GM19043 (cell line): ENCODE data around the gene MYL11.
"Not testable (repeated sequence)": the region's sequence is repeated elsewhere in the genome, so short reads cannot be mapped to it uniquely, and the experiment has no call there.

Source experiments
- ATAC-seq: cut with Tn5 transposase; IDR thresholded peaks from one replicate; pipeline ENCODE4 v1.9.1; 2021; ENCODE audit warnings: low read depth; ENCODE audit not compliant: unreplicated experiment

The MYL11 gene

GRCh38 chr16:30394592-30395154 is 20.1 kb downstream of the MYL11 start:
- peak; percentile 13 for ATAC-seq

- ATAC-seq = peak; percentile 57
These were observed 20.8 kb downstream of the MYL11 start, which contains the start of gene ZNF48 for GRCh38 chr16:30395155-30395991. Gene ZNF48 (plus strand): TSS chr16:30395420. CDS start chr16:30395795, 375 bp downstream.

- ATAC-seq = no peak
These were observed 21.5 kb downstream of the MYL11 start for GRCh38 chr16:30395992-30396585.

GRCh38 chr16:30396627-30397026 is 22.0 kb downstream of the MYL11 start:
- ATAC-seq = not testable (repeated sequence)

GRCh38 chr16:30397056-30397455 is 22.5 kb downstream of the MYL11 start:
- no peak for ATAC-seq

- no peak for ATAC-seq
These were observed 23.4 kb downstream of the MYL11 start for GRCh38 chr16:30397776-30398660.

- no peak for ATAC-seq
These were observed 24.2 kb downstream of the MYL11 start for GRCh38 chr16:30398661-30399434.

GRCh38 chr16:30399435-30400186 is 25.0 kb downstream of the MYL11 start:
- no peak for ATAC-seq

GRCh38 chr16:30401768-30402425 is 27.3 kb downstream of the MYL11 start:
- no peak for ATAC-seq

GRCh38 chr16:30406795-30407101 is 32.1 kb downstream of the MYL11 start:
- no peak for ATAC-seq

GRCh38 chr16:30407102-30407803 is 32.7 kb downstream of the MYL11 start, which contains the start of gene ZNF771:
Gene ZNF771 (plus strand): TSS chr16:30407606. CDS start chr16:30408054, 448 bp downstream.
- peak; percentile 62 for ATAC-seq

GRCh38 chr16:30407804-30408534 is 33.4 kb downstream of the MYL11 start:
- no peak for ATAC-seq

GRCh38 chr16:30409125-30410060 is 34.8 kb downstream of the MYL11 start:
- no peak for ATAC-seq

- no peak for ATAC-seq
These were observed 38.7 kb downstream of the MYL11 start for GRCh38 chr16:30413112-30413806.

- no peak for ATAC-seq
These were observed 39.6 kb downstream of the MYL11 start for GRCh38 chr16:30414159-30414558.
